ENCODE results near the gene DCLRE1C.
A peak's percentile ranks its signal among the peaks of the same experiment; 100 is the strongest.

Gene DCLRE1C

DNA sequence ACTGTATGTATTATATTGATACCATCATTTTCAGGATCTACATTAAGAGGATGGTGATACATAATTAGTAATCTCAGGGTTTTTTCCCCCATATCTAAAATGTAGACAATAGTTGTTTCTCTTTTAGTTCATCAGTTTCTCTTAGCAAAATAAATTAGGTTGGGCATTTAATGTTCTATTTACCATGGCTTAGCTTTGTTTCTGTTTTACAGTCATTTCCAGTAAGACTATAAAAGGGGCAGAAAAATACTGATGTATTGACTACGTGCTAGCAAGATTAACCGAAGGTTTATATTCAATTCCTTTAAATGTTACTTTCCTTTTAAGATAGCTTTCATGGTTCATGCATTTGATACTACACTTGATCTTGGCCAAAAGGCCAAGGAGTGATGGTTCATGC is 49.0 kb downstream of the DCLRE1C start:
- Histone ChIP-seq H3K4me1 (no peaks in the 10 kb centered on the region), H2AFZ (no peak overlapping the region), H3K27me3 (ENCODE audit: control insufficient read depth, insufficient read depth, low read length) (no peaks in the 10 kb centered on the region), H3K9me3 (ENCODE audit: control insufficient read depth, low read length) (no peaks in the 10 kb centered on the region), H3K4me2 (ENCODE audit: low read length) (no peak overlapping the region), H3K79me2 (no peaks in the 10 kb centered on the region), H3K36me3 (ENCODE audit: control insufficient read depth, insufficient read depth, low read length) (no peaks in the 10 kb centered on the region), H3K27ac (no peak overlapping the region), H3K9ac (no peak overlapping the region), H3K4me3 (ENCODE audit: low read depth, low read length) (no peak overlapping the region)
- TF ChIP-seq CTCF (IDR thresholded peaks at IDR 0.05) = no peak

GRCh38 chr10:14904316-14904732 is 49.6 kb downstream of the DCLRE1C start:
- no peak overlapping the region for H3K9ac ChIP-seq
- H2AFZ ChIP-seq = no peak overlapping the region
- peak; percentile 59 for TF ChIP-seq CTCF (IDR thresholded peaks at IDR 0.05)
- H3K4me3 ChIP-seq (ENCODE audit: low read depth, low read length) = no peak overlapping the region
- no peaks in the 10 kb centered on the region for H3K4me1 ChIP-seq
- H3K36me3 ChIP-seq (ENCODE audit: control insufficient read depth, insufficient read depth, low read length) = no peaks in the 10 kb centered on the region
- H3K4me2 ChIP-seq (ENCODE audit: low read length) = no peak overlapping the region
- H3K79me2 ChIP-seq = no peaks in the 10 kb centered on the region
- no peak overlapping the region for H3K27ac ChIP-seq
- no peaks in the 10 kb centered on the region for H3K9me3 ChIP-seq (ENCODE audit: control insufficient read depth, low read length)
- H3K27me3 ChIP-seq (ENCODE audit: control insufficient read depth, insufficient read depth, low read length) = no peaks in the 10 kb centered on the region

DNA sequence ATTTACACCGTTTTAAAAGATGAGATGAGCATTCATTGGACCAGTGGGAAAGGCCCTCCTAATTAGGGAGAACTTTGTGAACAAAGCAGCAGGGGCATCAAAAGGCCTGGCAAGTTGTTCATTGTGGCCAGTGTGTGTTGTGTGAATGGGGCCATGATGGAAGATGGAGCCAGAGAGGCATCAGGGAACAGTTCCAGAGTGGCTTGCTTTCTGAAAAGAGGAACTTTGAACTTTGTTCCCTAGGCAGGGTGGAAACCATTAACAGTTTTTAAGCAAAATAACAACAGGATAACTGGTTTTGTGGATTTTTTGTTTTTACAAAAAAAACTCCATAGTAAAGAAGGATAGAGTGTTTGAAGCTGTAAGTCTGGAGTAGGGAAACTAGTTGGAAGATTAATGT is 62.7 kb downstream of the DCLRE1C start:
- Histone ChIP-seq H3K27ac (no peak overlapping the region), H3K4me3 (ENCODE audit: low read depth, low read length) (no peak overlapping the region), H2AFZ (no peak overlapping the region), H3K4me2 (ENCODE audit: low read length) (no peak overlapping the region), H3K9me3 (ENCODE audit: control insufficient read depth, low read length) (no peaks in the 10 kb centered on the region), H3K9ac (no peak overlapping the region), H3K36me3 (ENCODE audit: control insufficient read depth, insufficient read depth, low read length) (no peaks in the 10 kb centered on the region), H3K79me2 (peaks cover 6% of the 10 kb centered on the region), H3K4me1 (no peaks in the 10 kb centered on the region), H3K27me3 (ENCODE audit: control insufficient read depth, insufficient read depth, low read length) (no peaks in the 10 kb centered on the region)
- TF ChIP-seq CTCF (IDR thresholded peaks at IDR 0.05) = no peak

- peaks cover 12% of the 10 kb centered on the region for H3K79me2 ChIP-seq
- H3K9ac ChIP-seq = no peak overlapping the region
- H3K36me3 ChIP-seq (ENCODE audit: control insufficient read depth, insufficient read depth, low read length) = no peaks in the 10 kb centered on the region
- no peaks in the 10 kb centered on the region for H3K4me1 ChIP-seq
- no peak for TF ChIP-seq CTCF (IDR thresholded peaks at IDR 0.05)
- H3K4me2 ChIP-seq (ENCODE audit: low read length) = no peak overlapping the region
- H2AFZ ChIP-seq = no peak overlapping the region
- H3K27me3 ChIP-seq (ENCODE audit: control insufficient read depth, insufficient read depth, low read length) = no peaks in the 10 kb centered on the region
- H3K9me3 ChIP-seq (ENCODE audit: control insufficient read depth, low read length) = no peaks in the 10 kb centered on the region
- H3K4me3 ChIP-seq (ENCODE audit: low read depth, low read length) = no peak overlapping the region
- H3K27ac ChIP-seq = no peak overlapping the region
Measured at GRCh38 chr10:14889318-14889717, 64.6 kb downstream of the DCLRE1C start.

DNA sequence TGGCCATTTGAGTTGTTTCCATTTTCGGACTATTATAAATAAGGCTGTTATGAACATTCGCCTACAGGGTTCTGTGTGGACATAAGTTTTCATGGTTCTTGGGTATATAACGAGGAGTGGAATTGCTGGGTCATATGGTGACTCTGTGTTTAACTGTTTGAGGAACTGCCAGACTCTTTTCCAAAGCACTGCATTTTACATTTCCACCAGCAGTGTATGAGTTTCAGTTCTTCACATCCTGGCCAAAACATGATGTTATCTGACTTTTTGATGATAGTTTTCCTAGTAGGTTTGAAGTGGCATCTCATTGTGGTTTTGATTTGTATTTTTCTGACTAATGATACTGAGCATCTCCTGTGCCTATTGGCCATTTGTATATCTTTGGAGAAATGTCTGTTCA is 69.8 kb downstream of the DCLRE1C start:
- Histone ChIP-seq H2AFZ (no peak overlapping the region), H3K79me2 (peaks cover 17% of the 10 kb centered on the region), H3K4me3 (ENCODE audit: low read depth, low read length) (no peak overlapping the region), H3K4me2 (ENCODE audit: low read length) (no peak overlapping the region), H3K27ac (no peak overlapping the region), H3K9ac (no peak overlapping the region), H3K36me3 (ENCODE audit: control insufficient read depth, insufficient read depth, low read length) (no peaks in the 10 kb centered on the region), H3K4me1 (peaks cover 6% of the 10 kb centered on the region), H3K9me3 (ENCODE audit: control insufficient read depth, low read length) (no peaks in the 10 kb centered on the region), H3K27me3 (ENCODE audit: control insufficient read depth, insufficient read depth, low read length) (no peaks in the 10 kb centered on the region)
- TF ChIP-seq CTCF (IDR thresholded peaks at IDR 0.05) = no peak
